ENCODE measurements around the gene ENHO. TPM values are rescaled to one million over a fixed set of nuclear protein-coding genes. Genes with fewer than 3 reads are reported as not detected.

ENHO gene
- total and polyA plus RNA-seq, 2 donors (not counting 1 experiment from before 2014, with no cell fraction given), result not detected

GRCh38 chr9:34510497-34511468 is 12.0 kb downstream of the ENHO start:
- H3K4me1 ChIP-seq (ENCODE audit: control insufficient read depth in 2 of 2, insufficient read depth in 2 of 2, low read length in 2 of 2), result no peaks in the 10 kb centered on the region

More at GRCh38 chr9:34510497-34511468, 12.0 kb downstream of the ENHO start:
- Mint-ChIP-seq H3K4me1 (no peaks in the 10 kb centered on the region), H3K27ac (no peak overlapping the region), H3K9me3 (ENCODE audit: insufficient read depth) (no peaks in the 10 kb centered on the region), H3K4me3 (no peak overlapping the region), H3K27me3 (peaks cover 19% of the 10 kb centered on the region)
- Histone ChIP-seq H3K36me3 (replicated peaks in 1 of 2; ENCODE audit: control extremely low read depth in 1 of 2, control insufficient read depth in 1 of 2, extremely low read depth in 1 of 2, insufficient read depth in 2 of 2, low read length in 1 of 2) (no peaks in the 10 kb centered on the region), H3K4me3 (ENCODE audit: control extremely low read depth in 1 of 5, extremely low read depth in 1 of 5, insufficient read depth in 1 of 5, low read depth in 2 of 5, low read length in 4 of 5) (no peak overlapping the region), H3K4me2 (replicated peaks; ENCODE audit: low read depth, low read length, poor library complexity, severe bottlenecking) (no peak overlapping the region), H3K79me2 (ENCODE audit: control insufficient read depth, insufficient read depth, low read length) (no peaks in the 10 kb centered on the region), H3K27ac (ENCODE audit: low read length in 2 of 2) (no peak overlapping the region), H2AFZ (ENCODE audit: insufficient read depth, low read depth, low read length, poor library complexity, severe bottlenecking) (no peak overlapping the region), H3K9ac (ENCODE audit: low read length) (no peak overlapping the region), H4K20me1 (ENCODE audit: control insufficient read depth, insufficient read depth, low read length, poor library complexity, severe bottlenecking) (no peaks in the 10 kb centered on the region), H3K27me3 (replicated peaks in 1 of 4; ENCODE audit: control extremely low read depth in 1 of 4, control insufficient read depth in 3 of 4, insufficient read depth in 4 of 4, low read length in 3 of 4) (peaks cover 0 to 3% (median 0%) of the 10 kb centered on the region in 4 experiments), H3K9me3 (ENCODE audit: control extremely low read depth in 1 of 3, control insufficient read depth in 2 of 3, insufficient read depth in 1 of 3, low read length in 2 of 3) (no peaks in the 10 kb centered on the region)
- no peak for ATAC-seq (ENCODE audit: low read depth)
- POLR2A ChIA-PET, result no interaction called here
- WGBS (ENCODE audit: insufficient coverage), result 85% methylated on average over 10 of the region's 13 CpGs
- TF ChIP-seq CTCF (IDR thresholded peaks at IDR 0.05) (no peak), EZH2 (IDR thresholded peaks at IDR 0.05; ENCODE audit: borderline replicate concordance, insufficient read depth, low read depth, low read length, poor library complexity, severe bottlenecking) (no peak)
- CTCF ChIA-PET, result interaction anchor here (3.6 kb wide), 1 partner anchor 9 kb away, joined by 14 read pairs; no protein-coding TSS in a partner anchor
- intact Hi-C loops (cut with micrococcal nuclease), result no loop called here
- DNase-seq, result no peak

All from B cell (primary cell).